ENCODE data around the gene SBNO2.
A peak's percentile ranks its signal among the peaks of the same experiment; 100 is the strongest.

Gene SBNO2

DNA sequence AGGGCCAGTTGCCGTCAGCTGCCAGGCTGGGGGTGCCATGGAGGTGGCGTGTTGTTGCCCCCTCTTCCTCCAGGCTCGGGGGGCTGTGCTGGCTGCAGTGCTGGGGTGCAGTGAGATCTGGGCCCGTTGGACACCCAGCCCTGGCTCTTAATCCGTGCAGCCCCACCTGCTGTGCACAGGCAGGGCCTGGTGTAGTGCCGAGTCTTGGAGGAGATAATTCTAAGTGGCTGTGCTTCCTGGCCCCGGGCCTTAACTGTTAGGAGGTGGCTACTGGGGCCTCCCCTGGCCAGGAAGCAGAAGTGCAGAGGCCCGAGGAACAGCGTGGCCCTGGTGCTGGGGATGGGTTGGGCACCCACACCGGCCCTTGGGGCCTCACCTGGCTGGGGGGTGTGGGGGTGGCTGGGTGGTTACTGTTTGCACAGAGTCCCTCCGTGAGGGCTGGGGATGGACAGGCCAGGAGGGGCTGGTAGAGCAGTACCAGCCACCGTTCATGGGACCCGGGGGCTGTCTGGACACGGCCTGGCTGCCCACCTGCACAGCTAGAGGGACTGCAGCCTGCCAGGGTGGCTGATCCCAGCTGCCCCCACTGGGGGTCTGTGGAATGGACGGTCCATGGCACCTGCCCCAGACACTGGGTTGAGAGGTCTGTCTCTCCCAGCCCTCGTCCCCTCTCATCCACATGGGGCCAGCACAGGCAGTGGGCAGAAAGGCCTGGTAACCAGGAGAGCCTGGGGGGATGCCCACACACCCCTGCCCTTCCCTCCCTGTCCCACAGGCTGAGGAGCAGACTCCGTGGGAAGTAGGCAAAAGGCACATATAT, 67.0 kb downstream of the SBNO2 start:
- peaks cover 3% of the 10 kb centered on the region; the same call in 1 of the 2 replicates for H3K4me1 ChIP-seq (ENCODE audit: low read length)
- DNase-seq: no peak

DNA sequence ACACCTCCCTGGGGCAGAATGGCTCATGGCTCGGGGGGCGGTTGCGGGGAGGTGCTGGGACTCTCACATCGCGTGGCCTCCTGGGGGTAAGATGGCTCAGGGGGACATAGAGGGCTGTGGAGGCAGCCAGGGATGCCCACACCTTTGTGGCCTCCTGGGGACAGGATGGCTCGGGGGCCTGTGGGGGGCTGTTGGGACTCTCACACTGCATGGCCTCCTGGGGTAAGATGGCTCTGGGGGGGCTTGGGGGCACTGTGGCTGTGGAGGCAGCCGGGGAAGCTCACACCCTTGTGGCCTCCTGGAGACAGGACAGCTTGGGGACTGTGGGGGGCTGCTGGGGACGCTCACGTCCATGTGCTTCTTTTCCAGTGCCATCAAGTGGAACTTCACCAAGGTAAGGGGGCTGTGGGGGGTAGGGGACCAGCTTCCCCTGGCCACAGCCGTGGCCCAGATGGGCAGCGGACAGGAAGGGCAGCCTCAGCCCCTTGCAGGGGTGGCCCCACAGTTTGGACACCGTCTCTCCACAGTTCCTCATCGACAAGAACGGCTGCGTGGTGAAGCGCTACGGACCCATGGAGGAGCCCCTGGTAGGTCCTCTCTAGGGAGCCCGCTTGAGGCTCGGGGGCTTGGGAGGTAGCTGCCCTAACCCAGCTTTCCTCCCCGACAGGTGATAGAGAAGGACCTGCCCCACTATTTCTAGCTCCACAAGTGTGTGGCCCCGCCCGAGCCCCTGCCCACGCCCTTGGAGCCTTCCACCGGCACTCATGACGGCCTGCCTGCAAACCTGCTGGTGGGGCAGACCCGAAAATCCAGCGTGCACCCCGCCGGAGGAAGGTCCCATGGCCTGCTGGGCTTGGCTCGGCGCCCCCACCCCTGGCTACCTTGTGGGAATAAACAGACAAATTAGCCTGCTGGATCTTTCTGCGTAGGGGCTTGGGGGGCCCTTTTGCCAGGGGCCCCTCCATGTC, 67.9 kb downstream of the SBNO2 start:
- no peak overlapping the region for H3K9ac ChIP-seq (ENCODE audit: low read length)
- H3K79me2 ChIP-seq (ENCODE audit: low read length): peaks cover 22% of the 10 kb centered on the region
- H3K4me3 ChIP-seq (ENCODE audit: low read length): no peak overlapping the region
- peaks cover 3% of the 10 kb centered on the region; the same call in 1 of the 2 replicates for H3K4me1 ChIP-seq (ENCODE audit: low read length)
- H4K20me1 ChIP-seq (ENCODE audit: insufficient read depth, low read length): no peaks in the 10 kb centered on the region
- no peak for DNase-seq
- no peaks in the 10 kb centered on the region for H3K36me3 ChIP-seq (replicated peaks; ENCODE audit: insufficient read depth, low read length)
- no peak for TF ChIP-seq EZH2 (optimal IDR thresholded peaks at IDR 0.05; ENCODE audit: low read depth, low read length)
- TF ChIP-seq, protein P1, sequence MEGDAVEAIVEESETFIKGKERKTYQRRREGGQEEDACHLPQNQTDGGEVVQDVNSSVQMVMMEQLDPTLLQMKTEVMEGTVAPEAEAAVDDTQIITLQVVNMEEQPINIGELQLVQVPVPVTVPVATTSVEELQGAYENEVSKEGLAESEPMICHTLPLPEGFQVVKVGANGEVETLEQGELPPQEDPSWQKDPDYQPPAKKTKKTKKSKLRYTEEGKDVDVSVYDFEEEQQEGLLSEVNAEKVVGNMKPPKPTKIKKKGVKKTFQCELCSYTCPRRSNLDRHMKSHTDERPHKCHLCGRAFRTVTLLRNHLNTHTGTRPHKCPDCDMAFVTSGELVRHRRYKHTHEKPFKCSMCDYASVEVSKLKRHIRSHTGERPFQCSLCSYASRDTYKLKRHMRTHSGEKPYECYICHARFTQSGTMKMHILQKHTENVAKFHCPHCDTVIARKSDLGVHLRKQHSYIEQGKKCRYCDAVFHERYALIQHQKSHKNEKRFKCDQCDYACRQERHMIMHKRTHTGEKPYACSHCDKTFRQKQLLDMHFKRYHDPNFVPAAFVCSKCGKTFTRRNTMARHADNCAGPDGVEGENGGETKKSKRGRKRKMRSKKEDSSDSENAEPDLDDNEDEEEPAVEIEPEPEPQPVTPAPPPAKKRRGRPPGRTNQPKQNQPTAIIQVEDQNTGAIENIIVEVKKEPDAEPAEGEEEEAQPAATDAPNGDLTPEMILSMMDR (IDR thresholded peaks at IDR 0.05; ENCODE audit: low read length): no peak
- TF ChIP-seq EZH2phosphoT487 (IDR thresholded peaks at IDR 0.05; ENCODE audit: low read length): no peak
- H3K9me2 ChIP-seq (replicated peaks; ENCODE audit: insufficient read depth, low read length): no peaks in the 10 kb centered on the region
- peaks cover 7% of the 10 kb centered on the region; the same call in 1 of the 2 replicates for H3F3A ChIP-seq (ENCODE audit: insufficient read depth, low read length)
- H3K27ac ChIP-seq (ENCODE audit: low read length): no peak overlapping the region
- H3K27me3 ChIP-seq (replicated peaks; ENCODE audit: insufficient read depth, low read length): no peaks in the 10 kb centered on the region
- no peak overlapping the region for H2AFZ ChIP-seq (ENCODE audit: low read length)
- no peaks in the 10 kb centered on the region for H3K9me3 ChIP-seq (replicated peaks; ENCODE audit: insufficient read depth, low read length)
- no peak overlapping the region for H3K4me2 ChIP-seq (ENCODE audit: low read depth, low read length)

More for the DNA sequence above, 67.0 kb downstream of the SBNO2 start:
- TF ChIP-seq, protein P1 (IDR thresholded peaks at IDR 0.05; ENCODE audit: low read length): no peak
- TF ChIP-seq EZH2phosphoT487 (IDR thresholded peaks at IDR 0.05; ENCODE audit: low read length) (no peak), EZH2 (optimal IDR thresholded peaks at IDR 0.05; ENCODE audit: low read depth, low read length) (no peak)
- H3F3A ChIP-seq (ENCODE audit: insufficient read depth, low read length): peaks cover 7% of the 10 kb centered on the region; the same call in 1 of the 2 replicates
- no peak overlapping the region for H3K4me2 ChIP-seq (ENCODE audit: low read depth, low read length)
- no peaks in the 10 kb centered on the region for H3K27me3 ChIP-seq (replicated peaks; ENCODE audit: insufficient read depth, low read length)
- no peak overlapping the region for H3K4me3 ChIP-seq (ENCODE audit: low read length)
- no peaks in the 10 kb centered on the region for H3K36me3 ChIP-seq (replicated peaks; ENCODE audit: insufficient read depth, low read length)
- H3K27ac ChIP-seq (ENCODE audit: low read length): no peak overlapping the region
- no peaks in the 10 kb centered on the region for H4K20me1 ChIP-seq (ENCODE audit: insufficient read depth, low read length)
- H3K9ac ChIP-seq (ENCODE audit: low read length): no peak overlapping the region
- no peaks in the 10 kb centered on the region for H3K9me3 ChIP-seq (replicated peaks; ENCODE audit: insufficient read depth, low read length)
- H2AFZ ChIP-seq (ENCODE audit: low read length): no peak overlapping the region
- H3K79me2 ChIP-seq (ENCODE audit: low read length): peaks cover 22% of the 10 kb centered on the region
- no peaks in the 10 kb centered on the region for H3K9me2 ChIP-seq (replicated peaks; ENCODE audit: insufficient read depth, low read length)

GRCh38 chr19:1105008-1105872, 68.8 kb downstream of the SBNO2 start:
- peak overlapping the region; percentile 43; the same call in 1 of the 2 replicates for H3K27ac ChIP-seq (ENCODE audit: low read length)

More at GRCh38 chr19:1105008-1105872, 68.8 kb downstream of the SBNO2 start:
- Histone ChIP-seq H3K4me1 (ENCODE audit: low read length) (peaks cover 3% of the 10 kb centered on the region; the same call in 1 of the 2 replicates), H3K79me2 (ENCODE audit: low read length) (peaks cover 22% of the 10 kb centered on the region), H4K20me1 (ENCODE audit: insufficient read depth, low read length) (no peaks in the 10 kb centered on the region), H2AFZ (ENCODE audit: low read length) (peak overlapping the region; percentile 49; the same call in 1 of the 2 replicates), H3K9ac (ENCODE audit: low read length) (peak overlapping the region; percentile 82), H3K4me2 (ENCODE audit: low read depth, low read length) (peak overlapping the region; percentile 91), H3K9me3 (replicated peaks; ENCODE audit: insufficient read depth, low read length) (no peaks in the 10 kb centered on the region), H3F3A (ENCODE audit: insufficient read depth, low read length) (peaks cover 7% of the 10 kb centered on the region; the same call in 1 of the 2 replicates), H3K9me2 (replicated peaks; ENCODE audit: insufficient read depth, low read length) (no peaks in the 10 kb centered on the region), H3K36me3 (replicated peaks; ENCODE audit: insufficient read depth, low read length) (no peaks in the 10 kb centered on the region), H3K4me3 (ENCODE audit: low read length) (peak overlapping the region; percentile 99), H3K27me3 (replicated peaks; ENCODE audit: insufficient read depth, low read length) (no peaks in the 10 kb centered on the region)
- DNase-seq: no peak
- TF ChIP-seq EZH2phosphoT487 (IDR thresholded peaks at IDR 0.05; ENCODE audit: low read length): no peak
- no peak for TF ChIP-seq EZH2 (optimal IDR thresholded peaks at IDR 0.05; ENCODE audit: low read depth, low read length)
- TF ChIP-seq, protein P1 (IDR thresholded peaks at IDR 0.05; ENCODE audit: low read length): no peak
